ENCODE measurements around the gene PM20D1. TPM values are rescaled to one million over a fixed set of nuclear protein-coding genes. Genes with fewer than 3 reads are reported as not detected.
A peak's percentile ranks its signal among the peaks of the same experiment; 100 is the strongest.

PM20D1 gene
- total RNA-seq, 1 experiment from 2014 or later, result 0.26 TPM

DNA sequence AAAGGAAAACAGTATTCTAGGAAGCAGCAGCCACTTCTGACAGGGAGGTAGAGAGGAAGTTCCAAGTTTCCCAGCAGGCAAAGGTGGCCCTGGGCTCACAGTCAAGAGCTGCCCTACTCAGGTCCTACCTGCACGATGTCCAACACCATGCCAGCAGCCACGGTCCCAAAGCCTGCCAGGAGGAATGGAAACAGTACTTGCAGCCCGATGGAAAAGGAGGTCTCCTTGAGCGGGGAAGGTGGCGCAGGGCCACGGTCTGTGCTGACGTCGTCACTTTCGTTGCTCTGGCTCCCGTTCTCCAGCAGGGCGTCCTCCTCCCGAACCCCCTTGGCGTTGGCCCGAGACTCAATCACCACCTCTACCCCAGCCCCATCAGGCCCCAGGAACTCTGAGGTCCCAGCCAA is 40.0 kb downstream of the PM20D1 start:
- no TSS peak for BruUV-seq (replicated peaks)
- H3K4me1 Mint-ChIP-seq (ENCODE audit: low read depth, unreplicated experiment), result peaks cover 41% of the 10 kb centered on the region
- intact Hi-C loops (cut with micrococcal nuclease; ENCODE audit: unreplicated experiment), result loop anchor here (5.0 kb wide), 1 partner anchor 97 kb away; no protein-coding TSS in a partner anchor

DNA sequence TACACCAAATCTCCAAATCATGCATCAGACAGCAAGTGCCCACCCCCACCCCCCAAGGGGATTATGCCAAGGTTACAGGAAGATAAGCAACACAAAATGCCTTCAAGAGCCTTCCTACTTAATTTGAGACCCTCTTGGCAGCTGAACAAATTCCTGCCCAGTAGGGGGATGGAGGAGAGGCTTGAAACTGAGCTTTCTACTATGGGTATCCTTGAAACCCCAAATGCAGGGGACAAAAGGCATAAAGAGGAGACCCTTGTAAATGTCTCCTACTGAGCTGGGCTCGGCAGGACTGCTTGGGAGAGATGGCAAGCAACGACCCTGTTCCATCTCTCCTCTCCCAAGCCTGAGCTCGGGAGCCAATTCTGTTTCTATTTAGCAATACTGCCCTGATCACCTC is 40.5 kb downstream of the PM20D1 start:
- Mint-ChIP-seq H3K4me1 (ENCODE audit: low read depth, unreplicated experiment) (peaks cover 40% of the 10 kb centered on the region), H3K36me3 (ENCODE audit: insufficient read depth, unreplicated experiment) (peaks cover 31% of the 10 kb centered on the region)

More for the DNA sequence above, 40.0 kb downstream of the PM20D1 start:
- Mint-ChIP-seq H3K27me3 (ENCODE audit: unreplicated experiment) (no peaks in the 10 kb centered on the region), H3K27ac (ENCODE audit: unreplicated experiment) (no peak overlapping the region), H3K36me3 (ENCODE audit: insufficient read depth, unreplicated experiment) (peaks cover 31% of the 10 kb centered on the region), H3K4me3 (ENCODE audit: low read depth, unreplicated experiment) (no peak overlapping the region), H3K9me3 (ENCODE audit: low read depth, unreplicated experiment) (no peaks in the 10 kb centered on the region)
- no peak for DNase-seq
- CTCF ChIA-PET, result interaction anchor here (0.9 to 1.3 kb wide), 2 partner anchors 98 to 168 kb away, joined by 3 to 4 read pairs; no protein-coding TSS in a partner anchor
- TF ChIP-seq, protein P1, sequence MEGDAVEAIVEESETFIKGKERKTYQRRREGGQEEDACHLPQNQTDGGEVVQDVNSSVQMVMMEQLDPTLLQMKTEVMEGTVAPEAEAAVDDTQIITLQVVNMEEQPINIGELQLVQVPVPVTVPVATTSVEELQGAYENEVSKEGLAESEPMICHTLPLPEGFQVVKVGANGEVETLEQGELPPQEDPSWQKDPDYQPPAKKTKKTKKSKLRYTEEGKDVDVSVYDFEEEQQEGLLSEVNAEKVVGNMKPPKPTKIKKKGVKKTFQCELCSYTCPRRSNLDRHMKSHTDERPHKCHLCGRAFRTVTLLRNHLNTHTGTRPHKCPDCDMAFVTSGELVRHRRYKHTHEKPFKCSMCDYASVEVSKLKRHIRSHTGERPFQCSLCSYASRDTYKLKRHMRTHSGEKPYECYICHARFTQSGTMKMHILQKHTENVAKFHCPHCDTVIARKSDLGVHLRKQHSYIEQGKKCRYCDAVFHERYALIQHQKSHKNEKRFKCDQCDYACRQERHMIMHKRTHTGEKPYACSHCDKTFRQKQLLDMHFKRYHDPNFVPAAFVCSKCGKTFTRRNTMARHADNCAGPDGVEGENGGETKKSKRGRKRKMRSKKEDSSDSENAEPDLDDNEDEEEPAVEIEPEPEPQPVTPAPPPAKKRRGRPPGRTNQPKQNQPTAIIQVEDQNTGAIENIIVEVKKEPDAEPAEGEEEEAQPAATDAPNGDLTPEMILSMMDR (IDR thresholded peaks at IDR 0.05; ENCODE audit: unreplicated experiment), result no peak

DNA sequence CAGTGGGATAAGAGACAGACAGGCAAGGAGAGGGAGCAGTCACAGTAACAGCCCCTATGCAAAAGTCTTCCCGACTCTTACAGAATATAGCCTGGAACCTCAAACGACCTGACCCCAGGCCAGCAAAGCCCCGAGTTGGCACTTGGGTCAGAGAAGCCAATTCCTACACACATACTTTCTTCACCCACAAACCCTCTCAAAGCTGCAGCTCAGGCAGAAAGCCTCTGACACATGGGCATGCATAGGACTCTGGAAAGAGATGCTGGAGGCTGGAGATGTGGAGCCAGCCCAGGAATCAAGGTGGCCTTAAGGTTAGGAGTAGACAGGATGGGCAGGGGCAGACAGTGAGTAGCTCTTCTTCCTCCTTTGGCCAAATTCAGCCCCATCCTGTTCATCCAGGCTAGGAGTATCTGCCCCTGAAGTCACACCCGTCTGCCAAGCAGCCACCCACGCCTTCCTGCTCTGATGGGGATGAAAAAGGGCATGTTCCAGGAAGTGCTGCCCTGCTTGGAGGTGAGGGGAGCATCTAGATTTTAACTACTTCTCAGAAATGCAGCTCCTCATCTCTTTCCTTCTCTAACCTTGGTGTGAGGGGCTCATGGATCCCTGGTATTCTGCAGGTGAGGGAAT is 44.7 kb downstream of the PM20D1 start:
- peaks cover 6% of the 10 kb centered on the region for H3K36me3 Mint-ChIP-seq (ENCODE audit: insufficient read depth, unreplicated experiment)
- TF ChIP-seq, protein P1 (IDR thresholded peaks at IDR 0.05; ENCODE audit: unreplicated experiment), result no peak
- H3K4me1 Mint-ChIP-seq (ENCODE audit: low read depth, unreplicated experiment), result peaks cover 16% of the 10 kb centered on the region
- CTCF ChIA-PET, result interaction anchor here (0.9 to 1.1 kb wide), 2 partner anchors 87 to 114 kb away, joined by 4 to 5 read pairs; no protein-coding TSS in a partner anchor
- DNase-seq, result peak; percentile 25
- H3K27me3 Mint-ChIP-seq (ENCODE audit: unreplicated experiment), result no peaks in the 10 kb centered on the region
- BruUV-seq (replicated peaks), result no TSS peak
- H3K27ac Mint-ChIP-seq (ENCODE audit: unreplicated experiment), result no peak overlapping the region
- no peak overlapping the region for H3K4me3 Mint-ChIP-seq (ENCODE audit: low read depth, unreplicated experiment)
- intact Hi-C loops (cut with micrococcal nuclease; ENCODE audit: unreplicated experiment), result no loop called here
- H3K9me3 Mint-ChIP-seq (ENCODE audit: low read depth, unreplicated experiment), result no peaks in the 10 kb centered on the region

More for the DNA sequence above, 40.5 kb downstream of the PM20D1 start:
- Mint-ChIP-seq H3K9me3 (ENCODE audit: low read depth, unreplicated experiment) (no peaks in the 10 kb centered on the region), H3K27ac (ENCODE audit: unreplicated experiment) (no peak overlapping the region), H3K4me3 (ENCODE audit: low read depth, unreplicated experiment) (no peak overlapping the region), H3K27me3 (ENCODE audit: unreplicated experiment) (no peaks in the 10 kb centered on the region)
- TF ChIP-seq, protein P1 (IDR thresholded peaks at IDR 0.05; ENCODE audit: unreplicated experiment), result no peak
- CTCF ChIA-PET, result no interaction called here
- intact Hi-C loops (cut with micrococcal nuclease; ENCODE audit: unreplicated experiment), result no loop called here
- no TSS peak for BruUV-seq (replicated peaks)
- DNase-seq, result no peak

DNA sequence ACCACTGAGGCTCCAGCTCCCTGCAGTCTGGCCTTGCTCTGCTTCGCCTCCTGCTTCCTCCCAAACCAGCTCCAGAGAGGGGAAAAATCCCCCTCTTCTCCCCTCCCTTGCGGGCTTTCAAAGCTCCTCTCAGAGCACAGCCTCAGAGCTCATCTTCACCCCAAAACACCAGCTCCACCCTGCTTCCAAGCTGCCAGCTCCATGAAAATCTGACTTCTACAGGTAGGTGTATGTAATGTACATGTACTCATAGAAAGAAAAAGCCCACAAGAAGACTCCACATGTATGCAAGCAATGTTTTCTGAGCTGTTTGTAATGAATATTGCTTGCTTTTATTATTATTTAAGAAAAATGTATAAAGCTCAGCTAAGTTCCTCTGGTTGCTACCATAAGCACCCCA is 45.3 kb downstream of the PM20D1 start:
- no peaks in the 10 kb centered on the region for H3K27me3 Mint-ChIP-seq (ENCODE audit: unreplicated experiment)
- TF ChIP-seq, protein P1 (IDR thresholded peaks at IDR 0.05; ENCODE audit: unreplicated experiment), result no peak
- peaks cover 6% of the 10 kb centered on the region for H3K36me3 Mint-ChIP-seq (ENCODE audit: insufficient read depth, unreplicated experiment)
- no TSS peak for BruUV-seq (replicated peaks)
- no peak overlapping the region for H3K4me3 Mint-ChIP-seq (ENCODE audit: low read depth, unreplicated experiment)
- H3K27ac Mint-ChIP-seq (ENCODE audit: unreplicated experiment), result no peak overlapping the region
- H3K4me1 Mint-ChIP-seq (ENCODE audit: low read depth, unreplicated experiment), result peaks cover 16% of the 10 kb centered on the region
- no peak for DNase-seq
- intact Hi-C loops (cut with micrococcal nuclease; ENCODE audit: unreplicated experiment), result no loop called here
- H3K9me3 Mint-ChIP-seq (ENCODE audit: low read depth, unreplicated experiment), result no peaks in the 10 kb centered on the region
- CTCF ChIA-PET, result interaction anchor here (0.6 to 1.1 kb wide), 3 partner anchors 87 to 173 kb away, joined by 3 to 5 read pairs (median 4); no protein-coding TSS in a partner anchor

Data from Calu3 (cell line).